IMR-90 (cell line): ENCODE data around the gene HTT. TPM values are rescaled to one million over a fixed set of nuclear protein-coding genes. Genes with fewer than 3 reads are reported as not detected.

Experiments
- ATAC-seq: fragments of 200-7000 bp; cut with Tn5 transposase; 2 replicates; pipeline ENCODE4 v1.9.1; 2020; ENCODE audit warnings: low read depth, mild to moderate bottlenecking, moderate library complexity
- BruUV-seq: library from RNA; stranded (reverse); fragments of 400-500 nt; replicated peaks from 2 replicates; lab custom pipeline; 2021; lab: Mats Ljungman, UMichigan
- CTCF ChIA-PET: fragments of 300-600 bp; formaldehyde crosslinking; extraction: SDS; loops from one replicate; lab custom pipeline; 2021; ENCODE audit warnings: antibody characterized with exemption; lab: Yijun Ruan, JAX
- POLR2A ChIA-PET: fragments of 300-600 bp; sonication (Branson Sonifier 250); formaldehyde crosslinking; loops from one replicate; lab custom pipeline; 2022; ENCODE audit warnings: antibody characterized with exemption; ENCODE audit not compliant: unreplicated experiment; lab: Charles Lee
- DNase-seq: peaks from one replicate; pipeline ENCODE4 v3.0.0; 2013
- H2AFZ ChIP-seq: replicated peaks from 2 replicates; pipeline ENCODE3; 2013; ENCODE audit warnings: low read length, mild to moderate bottlenecking; ENCODE audit not compliant: poor library complexity
- H2AK5ac ChIP-seq: 2 replicates; pipeline ENCODE4 v1.6.1; 2013; ENCODE audit warnings: low read depth, low read length, inconsistent platforms
- H2AK9ac ChIP-seq: replicated peaks from 2 replicates; pipeline ENCODE3; 2013; ENCODE audit warnings: mild to moderate bottlenecking, low read depth, low read length, moderate library complexity; ENCODE audit not compliant: poor library complexity
- H2BK120ac ChIP-seq: 2 replicates; pipeline ENCODE4 v1.6.1; 2013; ENCODE audit warnings: low read depth, low read length, inconsistent platforms
- H2BK15ac ChIP-seq: 3 replicates; pipeline ENCODE4 v1.6.1; 2013; ENCODE audit warnings: low read depth, low read length, inconsistent platforms
- H2BK20ac ChIP-seq: 2 replicates; pipeline ENCODE4 v1.6.1; 2013; ENCODE audit warnings: low read depth, mild to moderate bottlenecking, inconsistent platforms, low read length, moderate library complexity
- H2BK5ac ChIP-seq: 2 replicates; pipeline ENCODE4 v1.6.1; 2013; ENCODE audit warnings: mild to moderate bottlenecking, low read depth, low read length, inconsistent platforms; ENCODE audit not compliant: poor library complexity, severe bottlenecking
- H3K14ac ChIP-seq: replicated peaks from 2 replicates; pipeline ENCODE4 v1.6.1; 2013; ENCODE audit warnings: low read depth, low read length, inconsistent platforms
- H3K18ac ChIP-seq: 2 replicates; pipeline ENCODE4 v1.6.1; 2013; ENCODE audit warnings: low read depth, low read length, control low read depth
- H3K23ac ChIP-seq: 2 replicates; pipeline ENCODE4 v1.6.1; 2013; ENCODE audit warnings: low read depth, low read length, inconsistent platforms
- H3K27ac ChIP-seq: 2 replicates; pipeline ENCODE4 v1.5.1; 2013; ENCODE audit warnings: mild to moderate bottlenecking, control low read depth, low read length; ENCODE audit not compliant: insufficient read depth
- H3K27me3 ChIP-seq: 2 replicates; pipeline ENCODE4 v1.6.1; 2013; ENCODE audit warnings: low read length; ENCODE audit not compliant: control insufficient read depth, insufficient read depth
- H3K36me3 ChIP-seq: 2 replicates; pipeline ENCODE4 v1.6.1; 2013; ENCODE audit warnings: low read length, mixed read lengths; ENCODE audit not compliant: control insufficient read depth, insufficient read depth
- H3K4ac ChIP-seq: 2 replicates; pipeline ENCODE4 v1.6.1; 2013; ENCODE audit warnings: low read depth, low read length, inconsistent platforms
- H3K4me1 ChIP-seq: 2 replicates; pipeline ENCODE4 v1.6.1; 2013; ENCODE audit warnings: low read length, mixed read lengths; ENCODE audit not compliant: control insufficient read depth, insufficient read depth
- H3K4me2 ChIP-seq: 2 replicates; pipeline ENCODE4 v1.6.1; 2013; ENCODE audit warnings: low read depth, mild to moderate bottlenecking, control low read depth, low read length, moderate library complexity
- H3K4me3 ChIP-seq: 2 replicates; pipeline ENCODE4 v1.5.1; 2013; ENCODE audit warnings: low read depth, mild to moderate bottlenecking, control low read depth, low read length, moderate library complexity; ENCODE audit not compliant: insufficient read depth
- H3K56ac ChIP-seq: 2 replicates; pipeline ENCODE4 v1.6.1; 2013; ENCODE audit warnings: low read length, inconsistent platforms; ENCODE audit not compliant: insufficient read depth; ENCODE audit errors: extremely low read depth
- H3K79me1 ChIP-seq, 2 experiments: 2 replicates each; pipeline ENCODE4 v1.6.1; 2013; ENCODE audit warnings: low read length in 2 of 2, inconsistent platforms in 1 of 2, low read depth in 1 of 2
- H3K9ac ChIP-seq: 2 replicates; pipeline ENCODE4 v1.6.1; 2013; ENCODE audit warnings: low read depth, low read length, control low read depth
- H3K9me1 ChIP-seq: 2 replicates; pipeline ENCODE4 v1.6.1; 2013; ENCODE audit warnings: low read length, inconsistent platforms; ENCODE audit not compliant: insufficient read depth
- H3K9me3 ChIP-seq: 2 replicates; pipeline ENCODE4 v1.6.1; 2013; ENCODE audit warnings: low read length; ENCODE audit not compliant: control insufficient read depth, insufficient read depth
- H4K20me1 ChIP-seq: 2 replicates; pipeline ENCODE4 v1.6.1; 2013; ENCODE audit warnings: low read length, inconsistent platforms; ENCODE audit not compliant: insufficient read depth
- H4K5ac ChIP-seq: 2 replicates; pipeline ENCODE4 v1.6.1; 2013; ENCODE audit warnings: mild to moderate bottlenecking, low read depth, low read length, control low read depth
- H4K8ac ChIP-seq, 2 experiments: 2 replicates each; pipeline ENCODE4 v1.6.1; 2013; ENCODE audit warnings: low read depth in 2 of 2, low read length in 2 of 2, control low read depth in 1 of 2, inconsistent platforms in 1 of 2
- H4K91ac ChIP-seq: 2 replicates; pipeline ENCODE4 v1.6.1; 2013; ENCODE audit warnings: low read depth, low read length, inconsistent platforms; ENCODE audit not compliant: insufficient read depth
- MXI1 ChIP-seq: IDR thresholded peaks from 2 replicates; pipeline ENCODE4 v1.6.1; 2012; ENCODE audit warnings: low read depth, mild to moderate bottlenecking, low read length, moderate library complexity, borderline replicate concordance
- NFE2L2 ChIP-seq: fragments of 150-350 bp; IDR thresholded peaks from 2 replicates; pipeline ENCODE4 v1.6.1; 2016; ENCODE audit warnings: low read depth, mild to moderate bottlenecking, low read length
- RAD21 ChIP-seq: IDR thresholded peaks from 2 replicates; pipeline ENCODE4 v1.6.1; 2012; ENCODE audit warnings: low read length, improper control_type of control experiment
- WGBS, 2 experiments: methylation state at CpG; one replicate each; pipeline versions ENCODE4 v1.1.5 to v1.1.7; 2013; ENCODE audit warnings: missing lambda C conversion rate in 2 of 2; ENCODE audit not compliant: insufficient read length in 1 of 2; ENCODE audit errors: extremely low coverage in 2 of 2; 5-methylcytosine and 5-hydroxymethylcytosine counted together
- dilution Hi-C: fragments of 300-500 bp; cut with HindIII; formaldehyde crosslinking; loops from one replicate; pipeline ENCODE4 v1.14.3; 2018; ENCODE audit warnings: low sequenced_read_pairs; ENCODE audit not compliant: unreplicated experiment
- in situ Hi-C: fragments of 300-500 bp; cut with MboI; formaldehyde crosslinking; loops from 3 replicates; pipeline ENCODE4 v1.14.3; 2019; ENCODE audit warnings: low sequenced_read_pairs, inconsistent platforms, mixed read lengths
- intact Hi-C: fragments of 100-400 bp; cut with micrococcal nuclease; formaldehyde crosslinking; loops from 2 replicates; pipeline ENCODE4 v1.10.0; 2022
- polyA plus RNA-seq, 3 experiments: library from polyadenylated mRNA; depleted of rRNA; stranded (reverse); fragments of >200 nt; gene quantifications; 2 replicates each; pipeline ENCODE4 v1.2.3, GENCODE V29; 2012; ENCODE audit warnings: low replicate concordance in 1 of 3
- total RNA-seq: library from RNA; depleted of rRNA; stranded (reverse); fragments of >200 nt; gene quantifications from 2 replicates; pipeline ENCODE4 v1.2.3, GENCODE V29; 2012
- TF ChIP-seq, protein P1 (sequence below): fragments of 150-350 bp; IDR thresholded peaks from 2 replicates; pipeline ENCODE4 v1.6.1; 2016; ENCODE audit warnings: low read depth, mild to moderate bottlenecking, low read length, moderate library complexity, borderline replicate concordance

HTT gene
- total and polyA plus RNA-seq, 2 of the 4 experiments (the other 2 are of a cell fraction), result 11.6 to 14.3 TPM

DNA sequence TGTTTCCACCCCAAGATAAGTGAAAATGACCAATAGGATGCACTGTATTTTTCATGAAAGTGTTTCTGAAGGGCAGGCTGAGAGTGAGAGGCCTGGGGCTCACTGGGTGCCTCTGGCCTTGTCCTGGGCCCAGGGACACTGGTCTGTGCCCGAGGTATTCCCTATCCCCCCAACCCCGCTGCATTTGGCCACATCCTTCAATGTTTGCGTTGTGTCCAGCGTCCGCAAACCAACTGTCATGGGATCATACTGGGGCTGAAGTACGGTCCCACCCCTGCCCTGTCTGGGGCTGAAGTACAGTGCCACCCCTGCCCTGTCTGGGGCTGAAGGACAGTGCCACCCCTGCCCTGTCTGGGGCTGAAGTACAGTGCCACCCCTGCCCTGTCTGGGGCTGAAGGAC, 152.5 kb downstream of the HTT start:
- no peak overlapping the region for H3K56ac ChIP-seq
- no peak overlapping the region for H4K91ac ChIP-seq
- H3K27me3 ChIP-seq, result no peaks in the 10 kb centered on the region
- DNase-seq (no peak), ATAC-seq (no peak)
- H3K36me3 ChIP-seq, result peaks cover 61% of the 10 kb centered on the region
- H2BK15ac ChIP-seq, result no peak overlapping the region
- no peaks in the 10 kb centered on the region for H3K9me3 ChIP-seq
- H4K20me1 ChIP-seq, result peaks cover 3% of the 10 kb centered on the region; the same call in 1 of the 2 replicates
- no peak overlapping the region for H2AK9ac ChIP-seq
- no peak overlapping the region for H2BK5ac ChIP-seq
- H2BK120ac ChIP-seq, result no peak overlapping the region
- ChIA-PET POLR2A (no interaction called here), CTCF (no interaction called here)
- no peak overlapping the region for H3K18ac ChIP-seq
- peaks cover 3% of the 10 kb centered on the region for H3K4me1 ChIP-seq
- H3K14ac ChIP-seq, result no peak overlapping the region
- H3K23ac ChIP-seq, result no peak overlapping the region
- H3K9me1 ChIP-seq, result peaks cover 11% of the 10 kb centered on the region
- H3K79me1 ChIP-seq, result peaks cover 0 to 9% of the 10 kb centered on the region in 2 experiments; a peak in 1 of 4 replicates
- in situ Hi-C loops (no loop called here), dilution Hi-C loops (no loop called here), intact Hi-C loops (no loop called here)
- no peak overlapping the region for H3K27ac ChIP-seq
- H3K4me3 ChIP-seq, result no peak overlapping the region
- H2AFZ ChIP-seq, result no peak overlapping the region
- H2AK5ac ChIP-seq, result no peak overlapping the region
- no TSS peak for BruUV-seq
- H2BK20ac ChIP-seq, result no peak overlapping the region
- no peak overlapping the region for H3K4me2 ChIP-seq
- no peak overlapping the region for H4K5ac ChIP-seq
- no peak overlapping the region for H3K4ac ChIP-seq
- H4K8ac ChIP-seq, result no peak overlapping the region
- no CpG with 5 or more reads among the region's 6 CpGs for WGBS, 2 experiments
- TF ChIP-seq, protein P1, sequence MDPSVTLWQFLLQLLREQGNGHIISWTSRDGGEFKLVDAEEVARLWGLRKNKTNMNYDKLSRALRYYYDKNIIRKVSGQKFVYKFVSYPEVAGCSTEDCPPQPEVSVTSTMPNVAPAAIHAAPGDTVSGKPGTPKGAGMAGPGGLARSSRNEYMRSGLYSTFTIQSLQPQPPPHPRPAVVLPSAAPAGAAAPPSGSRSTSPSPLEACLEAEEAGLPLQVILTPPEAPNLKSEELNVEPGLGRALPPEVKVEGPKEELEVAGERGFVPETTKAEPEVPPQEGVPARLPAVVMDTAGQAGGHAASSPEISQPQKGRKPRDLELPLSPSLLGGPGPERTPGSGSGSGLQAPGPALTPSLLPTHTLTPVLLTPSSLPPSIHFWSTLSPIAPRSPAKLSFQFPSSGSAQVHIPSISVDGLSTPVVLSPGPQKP, result no peak
- TF ChIP-seq RAD21, result no peak
- TF ChIP-seq MXI1, result no peak
- TF ChIP-seq NFE2L2, result no peak
- no peak overlapping the region for H3K9ac ChIP-seq
